MCF 10A (cell line): ENCODE data around the gene ADAMTSL3. TPM values are rescaled to one million over a fixed set of nuclear protein-coding genes. Genes with fewer than 3 reads are reported as not detected.
"Not testable (repeated sequence)": the region's sequence is repeated elsewhere in the genome, so short reads cannot be mapped to it uniquely, and the experiment has no call there.

Experiments
- BruUV-seq: library from RNA; stranded (reverse); fragments of 400-500 nt; replicated peaks from 2 replicates; lab custom pipeline; 2021; lab: Mats Ljungman, UMichigan
- CTCF ChIA-PET: fragments of 300-600 bp; sonication (Branson Sonifier 250); formaldehyde crosslinking; extraction: SDS; loops from one replicate; lab custom pipeline; 2021; ENCODE audit warnings: antibody characterized with exemption, inconsistent platforms; lab: Yijun Ruan, JAX
- POLR2A ChIA-PET: fragments of 300-600, 350-650 bp; sonication (Branson Sonifier 250); formaldehyde crosslinking; extraction: SDS; loops from one replicate; lab custom pipeline; 2020; ENCODE audit warnings: antibody characterized with exemption, inconsistent platforms; lab: Yijun Ruan, JAX
- DNase-seq: peaks from one replicate; pipeline ENCODE4 v3.0.0-alpha.2; 2018; ENCODE audit not compliant: unreplicated experiment
- H3K27ac Mint-ChIP-seq: one replicate; pipeline ENCODE4 v1.8.0; 2022; ENCODE audit warnings: mild to moderate bottlenecking, low read depth, mixed read lengths; ENCODE audit not compliant: unreplicated experiment
- H3K27me3 Mint-ChIP-seq: one replicate; pipeline ENCODE4 v1.8.0; 2022; ENCODE audit warnings: mixed read lengths; ENCODE audit not compliant: insufficient read depth, unreplicated experiment
- H3K36me3 Mint-ChIP-seq: one replicate; pipeline ENCODE4 v1.8.0; 2022; ENCODE audit warnings: mild to moderate bottlenecking, moderate library complexity, mixed read lengths; ENCODE audit not compliant: insufficient read depth, unreplicated experiment
- H3K4me1 Mint-ChIP-seq: one replicate; pipeline ENCODE4 v1.8.0; 2022; ENCODE audit warnings: mixed read lengths; ENCODE audit not compliant: insufficient read depth, unreplicated experiment
- H3K4me3 Mint-ChIP-seq: one replicate; pipeline ENCODE4 v1.8.0; 2022; ENCODE audit warnings: mild to moderate bottlenecking, moderate library complexity, mixed read lengths; ENCODE audit not compliant: unreplicated experiment
- H3K9me3 Mint-ChIP-seq: one replicate; pipeline ENCODE4 v1.8.0; 2022; ENCODE audit warnings: mixed read lengths; ENCODE audit not compliant: unreplicated experiment
- CTCF ChIP-seq: fragments of 200-600 bp; IDR thresholded peaks from one replicate; pipeline ENCODE4 v1.8.0; 2022; ENCODE audit warnings: antibody characterized with exemption, mild to moderate bottlenecking; ENCODE audit not compliant: unreplicated experiment
- intact Hi-C: fragments of 100-400 bp; cut with micrococcal nuclease; formaldehyde crosslinking; loops from 2 replicates; pipeline ENCODE4 v1.14.1; 2022
- total RNA-seq: library from RNA; stranded (reverse); gene quantifications from 2 replicates; pipeline ENCODE4 v1.2.3, GENCODE V29; 2022

ADAMTSL3 gene
- total RNA-seq, 1 experiment from 2014 or later, result 1.2 TPM

GRCh38 chr15:84034578-84035398, 380.9 kb downstream of the ADAMTSL3 start:
- Mint-ChIP-seq H3K27ac (no peak overlapping the region), H3K4me3 (no peak overlapping the region), H3K4me1 (no peaks in the 10 kb centered on the region), H3K9me3 (no peaks in the 10 kb centered on the region), H3K36me3 (no peaks in the 10 kb centered on the region), H3K27me3 (no peaks in the 10 kb centered on the region)
- DNase-seq, result peak; percentile 55
- BruUV-seq, result no TSS peak
- peak; percentile 53 for TF ChIP-seq CTCF
- ChIA-PET POLR2A (interaction anchor here (0.7 to 1.1 kb wide), 4 partner anchors 33 to 469 kb away, joined by 3 to 5 read pairs (median 4); no protein-coding TSS in a partner anchor), CTCF (interaction anchor here (0.5 to 4.9 kb wide), 64 partner anchors 11 to 985 kb away, joined by 3 to 68 read pairs (median 4); partner anchors contain the start of gene SH3GL3)
- intact Hi-C loops, result loop anchor here (1.0 to 10.0 kb wide), 8 partner anchors 233 to 790 kb away; partner anchors contain the start of gene ADAMTSL3

DNA sequence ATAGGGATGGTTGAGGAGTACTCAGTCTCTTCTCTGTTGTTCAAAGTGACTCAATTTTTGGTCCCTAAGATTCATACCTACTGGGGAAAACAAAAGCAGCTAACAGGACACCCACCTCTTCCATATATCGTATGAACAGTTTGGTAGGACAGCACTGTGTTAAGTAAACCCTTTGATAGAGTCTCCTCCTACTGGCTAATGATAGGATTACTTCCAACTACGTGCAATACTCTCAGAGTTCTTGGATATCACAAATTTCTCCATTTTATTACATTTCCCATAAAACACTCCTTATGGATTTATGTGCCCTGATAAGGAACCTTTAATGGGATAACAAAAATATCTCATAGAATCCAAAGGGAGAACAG, 381.5 kb downstream of the ADAMTSL3 start:
- intact Hi-C loops, result loop anchor here (1.0 to 10.0 kb wide), 7 partner anchors 234 to 791 kb away; no protein-coding TSS in a partner anchor
- POLR2A ChIA-PET, result interaction anchor here (0.9 kb wide), 1 partner anchor 184 kb away, joined by 3 read pairs; no protein-coding TSS in a partner anchor
- TF ChIP-seq CTCF, result peak; percentile 33
- Mint-ChIP-seq H3K4me1 (no peaks in the 10 kb centered on the region), H3K36me3 (no peaks in the 10 kb centered on the region), H3K4me3 (no peak overlapping the region), H3K9me3 (no peaks in the 10 kb centered on the region), H3K27ac (no peak overlapping the region), H3K27me3 (no peaks in the 10 kb centered on the region)
- BruUV-seq, result no TSS peak
- CTCF ChIA-PET, result interaction anchor here (0.6 to 4.9 kb wide), 60 partner anchors 12 to 986 kb away, joined by 3 to 68 read pairs (median 4); partner anchors contain the start of gene SH3GL3
- DNase-seq, result peak; percentile 51

- no TSS peak for BruUV-seq
- intact Hi-C loops, result loop anchor here (10.0 kb wide), 1 partner anchor 792 kb away; no protein-coding TSS in a partner anchor
- Mint-ChIP-seq H3K9me3 (no peaks in the 10 kb centered on the region), H3K27ac (no peak overlapping the region), H3K27me3 (no peaks in the 10 kb centered on the region), H3K4me1 (no peaks in the 10 kb centered on the region), H3K4me3 (no peak overlapping the region), H3K36me3 (no peaks in the 10 kb centered on the region)
- CTCF ChIA-PET, result interaction anchor here (0.9 to 4.9 kb wide), 6 partner anchors 193 to 475 kb away, joined by 3 to 68 read pairs (median 4); no protein-coding TSS in a partner anchor
- DNase-seq, result no peak
- POLR2A ChIA-PET, result no interaction called here
- no peak for TF ChIP-seq CTCF
These were observed 383.4 kb downstream of the ADAMTSL3 start for GRCh38 chr15:84037301-84037700.

GRCh38 chr15:84042434-84043056, 388.6 kb downstream of the ADAMTSL3 start:
- H3K9me3 Mint-ChIP-seq, DNase-seq, H3K4me1 Mint-ChIP-seq, H3K27ac Mint-ChIP-seq, POLR2A ChIA-PET, H3K27me3 Mint-ChIP-seq, BruUV-seq, H3K36me3 Mint-ChIP-seq, H3K4me3 Mint-ChIP-seq, intact Hi-C loops: not testable (repeated sequence)
- CTCF ChIA-PET, result interaction anchor here (0.6 kb wide), 1 partner anchor 469 kb away, joined by 4 read pairs; no protein-coding TSS in a partner anchor
